ENCODE data around the gene IPO11.
"Not testable (repeated sequence)": the region's sequence is repeated elsewhere in the genome, so short reads cannot be mapped to it uniquely, and the experiment has no call there.

Gene IPO11

DNA sequence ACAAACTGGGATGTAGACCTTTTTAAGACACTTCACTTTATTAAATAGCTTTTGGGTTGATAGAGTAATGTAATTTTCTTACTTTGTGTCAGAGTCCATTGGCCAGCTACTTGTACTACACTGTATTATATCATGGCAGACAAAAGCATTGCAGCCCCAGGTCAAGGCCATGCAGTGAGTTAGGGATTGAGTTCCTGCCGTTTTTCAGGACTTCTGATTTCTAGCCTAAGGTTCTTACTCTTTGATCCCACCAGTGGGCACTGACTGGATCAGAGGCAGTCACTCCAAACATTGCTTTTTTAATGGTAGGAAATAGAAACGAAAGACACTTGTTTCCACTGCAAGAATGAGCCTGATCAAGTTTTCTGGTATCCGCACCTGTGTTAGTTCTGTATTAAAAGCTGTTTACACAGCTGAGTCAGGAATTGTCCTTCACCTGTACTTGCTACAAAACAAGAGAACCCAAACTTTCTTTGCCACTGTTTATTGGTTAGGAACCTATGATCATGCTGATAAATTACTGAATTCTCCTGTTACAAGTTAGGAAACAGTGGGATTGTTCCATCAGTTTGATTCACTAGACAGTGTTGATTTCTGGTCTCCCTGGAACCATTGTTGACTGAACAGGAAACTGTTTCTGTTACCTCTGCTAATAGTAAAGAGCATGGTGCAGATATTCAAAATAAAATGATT, 188.1 kb downstream of the IPO11 start:
- no peak for DNase-seq (ENCODE audit: low read depth)

DNA sequence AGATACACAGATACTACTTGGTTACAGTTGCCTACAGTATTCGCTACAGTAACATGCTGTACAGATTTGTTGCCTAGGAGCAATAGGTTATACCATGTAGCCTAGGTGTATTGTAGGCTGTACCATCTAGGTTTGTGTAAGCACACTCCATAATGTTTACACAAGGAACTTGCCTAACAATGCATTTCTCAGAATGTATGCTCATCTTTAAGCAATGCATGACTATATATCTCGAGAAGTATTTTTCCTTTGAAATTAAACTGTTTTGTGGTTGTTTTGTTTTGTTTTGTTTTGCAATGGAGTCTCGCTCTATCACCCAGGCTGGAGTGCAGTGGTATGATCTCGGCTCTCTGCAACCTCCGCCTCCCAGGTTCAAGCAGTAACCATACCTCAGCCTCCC, 191.4 kb downstream of the IPO11 start:
- no peak for DNase-seq (ENCODE audit: low read depth)

- no peak for DNase-seq (ENCODE audit: low read depth)
Measured at GRCh38 chr5:62605638-62606037, 193.1 kb downstream of the IPO11 start.

- no peak for DNase-seq (ENCODE audit: low read depth)
Measured at GRCh38 chr5:62606878-62607277, 194.3 kb downstream of the IPO11 start.

DNA sequence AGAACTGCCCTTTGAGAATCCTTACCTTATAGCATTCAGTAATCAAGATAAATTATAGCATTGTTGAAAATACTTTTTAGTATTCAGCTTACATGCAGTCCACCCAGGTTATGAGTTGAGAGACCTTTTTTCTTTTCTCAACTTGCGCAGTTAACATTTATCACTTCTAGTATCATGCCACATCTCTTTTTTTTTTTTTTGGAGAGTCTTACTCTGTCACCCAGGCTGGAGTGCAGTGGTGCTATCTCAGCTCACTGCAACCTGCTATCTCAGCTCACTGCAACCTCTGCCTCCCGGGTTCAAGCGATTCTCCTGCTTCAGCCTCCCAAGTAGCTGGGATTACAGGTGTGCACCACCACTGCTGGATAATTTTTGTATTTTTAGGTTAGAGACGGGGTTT, 195.1 kb downstream of the IPO11 start:
- DNase-seq (ENCODE audit: low read depth) = no peak

- DNase-seq (ENCODE audit: low read depth) = no peak
Measured at GRCh38 chr5:62608529-62609511, 196.3 kb downstream of the IPO11 start.

- no peak for DNase-seq (ENCODE audit: low read depth)
Measured at GRCh38 chr5:62614355-62614754, 201.8 kb downstream of the IPO11 start.

GRCh38 chr5:62616615-62617277, 204.2 kb downstream of the IPO11 start:
- DNase-seq (ENCODE audit: low read depth) = no peak

GRCh38 chr5:62617943-62618342, 205.4 kb downstream of the IPO11 start:
- DNase-seq (ENCODE audit: low read depth) = no peak

DNA sequence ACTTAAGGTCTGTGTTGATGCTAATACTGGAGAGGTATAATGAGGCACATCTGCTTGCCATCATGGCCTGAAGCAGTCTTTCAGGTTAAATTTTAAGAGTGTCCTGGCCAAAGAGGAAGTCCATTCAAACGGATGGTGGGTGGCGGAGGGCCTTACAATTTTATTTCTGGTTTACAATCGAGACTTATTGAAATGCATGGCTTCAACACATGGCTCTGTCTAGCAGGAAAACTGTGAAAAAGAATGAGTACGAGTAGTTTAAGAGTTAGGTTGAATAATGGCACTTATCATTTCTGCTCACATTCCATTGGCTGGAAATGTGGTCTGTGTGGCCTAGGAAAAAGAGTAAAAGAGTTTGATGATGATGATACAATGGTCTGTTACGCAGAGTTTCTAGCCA, 208.2 kb downstream of the IPO11 start:
- DNase-seq (ENCODE audit: low read depth) = no peak

- DNase-seq (ENCODE audit: low read depth) = no peak
Measured at GRCh38 chr5:62621280-62621679, 208.7 kb downstream of the IPO11 start.

- no peak for DNase-seq (ENCODE audit: low read depth)
Measured at GRCh38 chr5:62623271-62623670, 210.7 kb downstream of the IPO11 start.

DNA sequence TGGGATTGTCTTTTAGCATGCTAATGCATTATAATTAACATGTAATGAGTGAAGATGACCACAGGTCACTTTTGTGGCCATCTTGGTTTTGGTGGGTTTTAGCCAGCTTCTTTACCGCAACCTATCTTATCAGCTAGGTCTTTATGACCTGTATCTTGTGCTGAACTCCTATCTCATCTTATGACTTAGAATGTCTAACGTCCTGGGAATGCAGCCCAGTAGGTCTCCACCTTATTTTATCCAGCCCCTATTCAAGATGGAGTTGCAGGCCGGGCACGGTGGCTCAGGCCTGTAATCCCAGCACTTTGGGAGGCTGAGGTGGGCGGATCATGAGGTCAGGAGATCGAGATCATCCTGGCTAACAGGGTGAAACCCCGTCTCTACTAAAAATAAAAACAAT, 211.9 kb downstream of the IPO11 start:
- not testable (repeated sequence) for DNase-seq (ENCODE audit: low read depth)

GRCh38 chr5:62626534-62626933, 214.0 kb downstream of the IPO11 start:
- DNase-seq (ENCODE audit: low read depth) = no peak

DNA sequence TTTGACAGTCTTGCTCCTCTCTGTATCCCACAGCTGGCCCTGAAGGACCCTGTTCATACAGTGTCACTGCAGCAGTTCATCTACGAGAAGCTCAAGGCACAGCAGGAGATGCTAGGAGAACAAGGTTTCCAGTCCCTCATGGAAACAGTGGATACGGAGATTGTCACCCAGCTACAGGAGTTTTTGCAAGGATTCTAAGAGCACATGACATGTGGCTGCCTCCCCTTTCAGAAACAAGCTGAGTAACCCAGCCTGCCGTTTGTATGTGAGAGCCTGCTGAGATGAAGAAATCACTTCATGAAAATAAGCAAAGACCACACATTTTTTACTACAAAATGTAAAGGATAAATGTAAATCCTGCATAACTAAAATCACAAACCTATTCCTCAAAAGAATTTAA, 214.6 kb downstream of the IPO11 start:
- no peak for DNase-seq (ENCODE audit: low read depth)

- DNase-seq (ENCODE audit: low read depth) = no peak
Measured at GRCh38 chr5:62627901-62628300, 215.3 kb downstream of the IPO11 start.

DNA sequence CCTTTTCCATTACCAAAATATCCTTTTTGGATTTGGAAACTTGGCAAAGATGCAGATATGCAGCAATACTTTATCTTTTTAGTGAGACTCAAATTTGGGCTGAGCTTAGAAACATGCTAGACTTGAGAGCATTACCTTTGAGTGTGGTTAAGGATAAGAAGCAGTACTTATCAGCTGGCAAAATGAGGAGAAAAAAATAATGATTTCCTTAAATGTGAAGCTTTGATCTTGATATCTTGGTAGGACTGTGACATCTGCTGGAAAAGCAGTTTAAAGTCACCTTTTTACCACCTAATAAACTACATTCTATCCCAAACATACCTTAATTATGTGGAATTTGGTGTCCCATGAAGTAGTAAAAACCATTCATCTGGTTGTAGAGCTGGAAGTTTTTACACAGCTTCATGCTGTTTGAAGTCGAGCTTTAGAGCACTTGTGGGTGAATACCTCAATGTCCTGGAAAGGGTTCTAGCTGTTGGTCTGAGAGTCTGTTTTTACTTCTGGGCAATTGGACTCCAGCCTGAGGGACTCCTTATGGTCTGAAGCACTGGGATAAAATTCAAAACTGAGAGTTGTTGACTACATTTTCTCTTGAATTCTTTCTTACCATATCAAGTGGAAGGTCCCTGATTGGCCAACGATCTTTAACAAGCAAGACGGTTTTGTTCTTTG, 219.5 kb downstream of the IPO11 start:
- DNase-seq (ENCODE audit: low read depth) = no peak

GRCh38 chr5:62633243-62633642, 220.7 kb downstream of the IPO11 start:
- no peak for DNase-seq (ENCODE audit: low read depth)

DNA sequence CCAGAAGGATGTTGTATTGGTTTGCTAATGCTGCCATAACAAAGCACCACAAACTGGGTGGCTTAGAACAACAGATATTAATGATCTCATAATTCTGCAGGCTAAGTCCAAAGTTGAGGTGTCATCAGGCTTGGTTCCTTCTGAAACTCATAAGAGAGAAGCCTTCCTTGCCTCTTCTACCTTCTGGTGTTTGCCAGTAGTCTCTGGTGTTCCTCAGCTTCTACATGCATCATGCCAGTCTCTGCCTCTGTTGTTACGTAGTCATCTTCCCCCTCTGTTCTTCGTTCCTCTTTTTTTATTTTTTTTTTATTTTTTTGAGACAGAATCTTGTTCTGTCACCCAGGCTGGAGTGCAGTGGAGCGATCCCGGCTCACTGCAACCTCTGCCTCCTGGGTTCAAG, 227.9 kb downstream of the IPO11 start:
- no peak for DNase-seq (ENCODE audit: low read depth)

DNA sequence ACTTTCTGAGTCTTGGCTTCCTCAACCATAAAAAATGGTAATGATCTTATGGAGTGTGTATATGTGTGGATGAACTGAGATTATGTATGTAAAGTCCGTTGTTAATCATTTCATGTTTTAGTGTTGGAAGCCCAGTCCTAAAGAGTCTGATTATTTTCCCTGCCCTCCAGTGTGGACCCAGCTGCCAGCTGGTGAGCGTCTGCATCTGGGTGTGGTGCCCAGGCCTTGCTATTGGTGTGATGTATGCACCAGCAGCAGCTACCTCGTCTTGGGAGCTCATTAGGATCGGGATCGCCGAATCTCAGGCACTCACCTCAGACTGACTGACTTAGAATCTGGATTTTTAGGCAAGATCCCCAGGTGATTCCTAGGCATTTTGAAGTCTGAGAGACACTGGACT, 229.9 kb downstream of the IPO11 start:
- DNase-seq (ENCODE audit: low read depth) = no peak

DNA sequence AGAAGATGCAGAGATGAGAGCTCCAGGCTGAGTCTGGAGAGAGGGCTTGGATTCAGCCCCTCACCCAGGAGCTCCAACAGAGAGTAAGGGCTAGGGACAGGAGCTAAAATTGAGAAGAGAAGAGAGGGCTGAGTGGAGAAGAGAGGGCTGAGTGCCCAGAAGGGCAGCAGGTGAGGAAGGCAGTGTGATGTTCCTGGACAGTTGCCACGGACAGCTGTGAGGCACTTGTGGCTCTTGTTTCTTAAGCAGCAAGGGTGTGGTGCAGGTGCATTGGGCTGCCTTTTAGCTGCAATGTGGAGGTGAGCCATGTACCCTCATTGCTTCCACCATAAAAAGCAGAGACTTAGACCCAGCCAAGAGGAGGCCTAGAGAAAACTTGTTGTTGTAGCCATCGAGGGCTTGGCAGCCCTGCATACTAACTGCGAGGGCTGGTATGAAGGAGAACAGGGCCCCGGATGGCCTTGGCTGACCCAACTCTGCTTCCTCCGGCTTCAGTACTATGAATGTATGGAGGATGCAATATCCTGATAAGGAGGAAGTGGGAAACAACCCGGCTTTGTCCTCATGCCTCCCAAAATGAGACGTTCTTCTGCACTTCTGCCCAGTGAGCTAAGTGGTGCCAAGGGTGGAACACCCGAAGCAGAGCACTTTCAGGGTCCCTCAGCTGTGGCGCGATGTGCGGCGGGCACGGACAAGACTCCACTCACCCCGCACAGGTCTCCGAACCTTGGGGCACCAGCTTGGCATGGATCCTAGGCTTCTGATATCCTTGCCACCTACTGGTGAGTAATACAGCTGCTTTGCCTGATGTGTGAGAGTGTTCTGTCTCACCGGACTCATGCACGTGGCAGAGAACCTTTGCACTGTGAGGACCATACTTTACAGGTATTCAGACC, 231.2 kb downstream of the IPO11 start:
- no peak for DNase-seq (ENCODE audit: low read depth)

Data from activated T-cell treated with anti-CD3 and anti-CD28 coated beads for 48 hours (primary cell).